ENCODE results near the gene STXBP3.

GRCh38 chr1:108779455-108779854 lies 33.0 kb downstream of the STXBP3 start:
- TF ChIP-seq ZBED1 (IDR thresholded peaks at IDR 0.05): no peak
- TF ChIP-seq CTCF (IDR thresholded peaks at IDR 0.05 in 2 of 3, conservative IDR thresholded peaks at IDR 0.05 in 1 of 3; ENCODE audit: insufficient read depth in 2 of 3, low read depth in 1 of 3, low read length in 3 of 3): no peak
- TF ChIP-seq KAT2B (IDR thresholded peaks at IDR 0.05; ENCODE audit: low read depth, low read length): no peak
- TF ChIP-seq POLR2A (conservative IDR thresholded peaks at IDR 0.05): no peak
- no peak for TF ChIP-seq EP300 (IDR thresholded peaks at IDR 0.05; ENCODE audit: low read length)
- TF ChIP-seq ZBTB1 (CRISPR knock-in tag; IDR thresholded peaks at IDR 0.05; ENCODE audit: borderline replicate concordance, low read depth): no peak
- TF ChIP-seq ZNF512 (tag; IDR thresholded peaks at IDR 0.05): no peak
- TF ChIP-seq ZBTB2 (IDR thresholded peaks at IDR 0.05): no peak
- no peak for TF ChIP-seq ESRRA (IDR thresholded peaks at IDR 0.05; ENCODE audit: borderline replicate concordance, low read depth)
- TF ChIP-seq ZBTB40 (IDR thresholded peaks at IDR 0.05): no peak
- TF ChIP-seq ZBTB40 (CRISPR knock-in tag; IDR thresholded peaks at IDR 0.05): no peak
- TF ChIP-seq BRCA1 (IDR thresholded peaks at IDR 0.05): no peak
- no peak for TF ChIP-seq BRCA1 (CRISPR knock-in tag; IDR thresholded peaks at IDR 0.05)
- no peak for TF ChIP-seq TGIF2 (CRISPR knock-in tag; IDR thresholded peaks at IDR 0.05)
- TF ChIP-seq RNF219 (CRISPR knock-in tag; IDR thresholded peaks at IDR 0.05): no peak
- TF ChIP-seq LEF1 (IDR thresholded peaks at IDR 0.05): no peak
